HFF-Myc (cell line): ENCODE measurements around the gene TRIM56.
A peak's percentile ranks its signal among the peaks of the same experiment; 100 is the strongest.
"Not testable (repeated sequence)": the region's sequence is repeated elsewhere in the genome, so short reads cannot be mapped to it uniquely, and the experiment has no call there.

ENCODE experiments used
- DNase-seq: peaks from one replicate; pipeline ENCODE4 v3.0.0-alpha.2; 2011; ENCODE audit warnings: low read depth; ENCODE audit errors: extremely low read depth
- H3K4me3 ChIP-seq: replicated peaks from 2 replicates; pipeline ENCODE4 v1.5.1; 2011; ENCODE audit warnings: low read depth, mild to moderate bottlenecking, control low read depth, low read length
- CTCF ChIP-seq: IDR thresholded peaks from 2 replicates; pipeline ENCODE4 v1.5.1; 2012; ENCODE audit warnings: mild to moderate bottlenecking, low read depth, low read length, control low read depth; ENCODE audit errors: missing control alignments

TRIM56 gene

DNA sequence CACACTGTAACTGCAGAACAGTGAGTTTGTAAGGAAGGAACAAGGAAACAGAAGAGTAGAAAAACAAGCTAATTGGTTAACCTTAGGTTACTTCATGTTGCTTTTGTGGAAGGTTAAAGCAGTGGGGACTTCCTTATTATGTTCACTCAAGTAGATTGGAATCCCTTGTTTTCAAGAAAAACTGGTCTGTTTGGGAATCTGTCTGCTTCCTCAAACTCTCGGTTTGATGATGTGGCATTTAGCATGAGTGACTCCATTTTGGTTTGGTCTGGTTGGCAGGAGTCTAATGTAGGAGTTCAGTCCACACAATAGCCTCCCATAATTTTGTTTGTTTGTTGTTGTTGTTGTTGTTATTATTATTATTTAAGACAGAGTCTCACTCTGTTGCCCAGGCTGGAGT is 3.8 kb upstream of the TRIM56 start:
- no peak for TF ChIP-seq CTCF
- no peak overlapping the region for H3K4me3 ChIP-seq
- DNase-seq: no peak

GRCh38 chr7:101084865-101085161 is 468 bp upstream of the TRIM56 start:
- TF ChIP-seq CTCF: no peak
- no peak for DNase-seq
- peak overlapping the region; percentile 78 for H3K4me3 ChIP-seq

GRCh38 chr7:101087334-101088068 is 2.2 kb downstream of the TRIM56 start:
- no peak for TF ChIP-seq CTCF
- no peak overlapping the region for H3K4me3 ChIP-seq
- no peak for DNase-seq

DNA sequence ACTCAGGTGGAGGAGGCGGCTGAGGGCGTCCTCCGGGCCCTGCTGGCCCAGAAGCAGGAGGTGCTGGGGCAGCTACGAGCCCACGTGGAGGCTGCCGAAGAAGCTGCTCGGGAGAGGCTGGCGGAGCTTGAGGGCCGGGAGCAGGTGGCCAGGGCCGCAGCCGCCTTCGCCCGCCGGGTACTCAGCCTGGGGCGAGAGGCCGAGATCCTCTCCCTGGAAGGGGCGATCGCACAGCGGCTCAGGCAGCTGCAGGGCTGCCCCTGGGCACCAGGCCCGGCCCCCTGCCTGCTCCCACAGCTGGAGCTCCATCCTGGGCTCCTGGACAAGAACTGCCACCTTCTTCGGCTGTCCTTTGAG is 2.8 kb downstream of the TRIM56 start:
- TF ChIP-seq CTCF: no peak
- no peak overlapping the region for H3K4me3 ChIP-seq
- DNase-seq: no peak

DNA sequence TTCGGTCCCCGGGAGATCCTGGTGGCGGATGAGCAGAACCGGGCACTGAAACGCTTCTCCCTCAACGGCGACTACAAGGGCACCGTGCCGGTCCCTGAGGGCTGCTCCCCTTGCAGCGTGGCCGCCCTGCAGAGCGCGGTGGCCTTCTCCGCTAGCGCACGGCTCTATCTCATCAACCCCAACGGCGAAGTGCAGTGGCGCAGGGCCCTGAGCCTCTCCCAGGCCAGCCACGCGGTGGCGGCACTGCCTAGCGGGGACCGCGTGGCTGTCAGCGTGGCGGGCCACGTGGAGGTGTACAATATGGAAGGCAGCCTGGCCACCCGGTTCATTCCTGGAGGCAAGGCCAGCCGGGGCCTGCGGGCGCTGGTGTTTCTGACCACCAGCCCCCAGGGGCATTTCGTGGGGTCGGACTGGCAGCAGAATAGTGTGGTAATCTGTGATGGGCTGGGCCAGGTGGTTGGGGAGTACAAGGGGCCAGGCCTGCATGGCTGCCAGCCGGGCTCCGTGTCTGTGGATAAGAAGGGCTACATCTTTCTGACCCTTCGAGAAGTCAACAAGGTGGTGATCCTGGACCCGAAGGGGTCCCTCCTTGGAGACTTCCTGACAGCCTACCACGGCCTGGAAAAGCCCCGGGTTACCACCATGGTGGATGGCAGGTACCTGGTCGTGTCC is 3.7 kb downstream of the TRIM56 start:
- H3K4me3 ChIP-seq: no peak overlapping the region
- TF ChIP-seq CTCF: no peak
- no peak for DNase-seq

GRCh38 chr7:101089876-101090275 is 4.6 kb downstream of the TRIM56 start:
- no peak for DNase-seq
- TF ChIP-seq CTCF: no peak
- no peak overlapping the region for H3K4me3 ChIP-seq

- DNase-seq, H3K4me3 ChIP-seq: not testable (repeated sequence)
Observed at GRCh38 chr7:101092266-101092905, 7.1 kb downstream of the TRIM56 start.
